Kidney epithelial cell (primary cell): Measurements from ENCODE around the gene UQCC5. TPM values are rescaled to one million over a fixed set of nuclear protein-coding genes. Genes with fewer than 3 reads are reported as not detected.

ENCODE experiments used
- DNase-seq: peaks from one replicate; pipeline ENCODE4 v3.0.0-alpha.2; 2010; ENCODE audit warnings: low read depth
- H3K27me3 ChIP-seq: 2 replicates; pipeline ENCODE4 v1.6.0; 2011; ENCODE audit warnings: low read length; ENCODE audit not compliant: control insufficient read depth, insufficient read depth
- H3K36me3 ChIP-seq: 2 replicates; pipeline ENCODE4 v1.5.1; 2011; ENCODE audit warnings: low read length; ENCODE audit not compliant: control insufficient read depth, insufficient read depth
- H3K4me3 ChIP-seq: 2 replicates; pipeline ENCODE4 v1.5.1; 2011; ENCODE audit warnings: low read depth, mild to moderate bottlenecking, control low read depth, low read length
- total RNA-seq: library from RNA; depleted of rRNA; stranded (reverse); fragments of >200 nt; gene quantifications from 2 replicates; pipeline ENCODE4 v1.2.3, GENCODE V29; 2015
- TF ChIP-seq, protein P1 (sequence below): IDR thresholded peaks from 2 replicates; pipeline ENCODE4 v1.5.1; 2011; ENCODE audit warnings: mild to moderate bottlenecking, moderate library complexity, low read length, control low read depth, inconsistent platforms; ENCODE audit not compliant: insufficient read depth, poor library complexity, severe bottlenecking

The UQCC5 gene
- total RNA-seq, 1 donor from 2014 or later: 97.6 TPM

DNA sequence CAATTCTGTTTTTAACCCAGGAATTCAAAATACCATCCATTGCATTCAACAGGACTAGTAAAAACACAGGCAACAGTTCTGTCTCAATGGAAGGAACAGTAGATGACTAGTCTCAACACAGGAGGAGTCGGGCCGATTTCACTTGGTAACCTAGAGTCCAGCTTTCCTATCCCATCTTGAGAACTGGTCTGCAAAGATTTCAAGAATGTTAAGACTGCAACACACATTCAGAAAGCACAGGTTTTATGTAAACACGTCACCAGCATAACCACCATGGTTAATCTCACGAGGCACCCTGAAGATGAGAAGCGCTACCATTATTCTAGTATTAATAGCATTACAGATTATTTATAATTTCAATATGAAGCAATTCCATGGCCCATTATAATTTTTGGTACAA lies 22.0 kb downstream of the UQCC5 start:
- DNase-seq: no peak
- Histone ChIP-seq H3K4me3 (no peak overlapping the region), H3K36me3 (peaks cover 1% of the 10 kb centered on the region), H3K27me3 (no peaks in the 10 kb centered on the region)
- TF ChIP-seq, protein P1, sequence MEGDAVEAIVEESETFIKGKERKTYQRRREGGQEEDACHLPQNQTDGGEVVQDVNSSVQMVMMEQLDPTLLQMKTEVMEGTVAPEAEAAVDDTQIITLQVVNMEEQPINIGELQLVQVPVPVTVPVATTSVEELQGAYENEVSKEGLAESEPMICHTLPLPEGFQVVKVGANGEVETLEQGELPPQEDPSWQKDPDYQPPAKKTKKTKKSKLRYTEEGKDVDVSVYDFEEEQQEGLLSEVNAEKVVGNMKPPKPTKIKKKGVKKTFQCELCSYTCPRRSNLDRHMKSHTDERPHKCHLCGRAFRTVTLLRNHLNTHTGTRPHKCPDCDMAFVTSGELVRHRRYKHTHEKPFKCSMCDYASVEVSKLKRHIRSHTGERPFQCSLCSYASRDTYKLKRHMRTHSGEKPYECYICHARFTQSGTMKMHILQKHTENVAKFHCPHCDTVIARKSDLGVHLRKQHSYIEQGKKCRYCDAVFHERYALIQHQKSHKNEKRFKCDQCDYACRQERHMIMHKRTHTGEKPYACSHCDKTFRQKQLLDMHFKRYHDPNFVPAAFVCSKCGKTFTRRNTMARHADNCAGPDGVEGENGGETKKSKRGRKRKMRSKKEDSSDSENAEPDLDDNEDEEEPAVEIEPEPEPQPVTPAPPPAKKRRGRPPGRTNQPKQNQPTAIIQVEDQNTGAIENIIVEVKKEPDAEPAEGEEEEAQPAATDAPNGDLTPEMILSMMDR: no peak

DNA sequence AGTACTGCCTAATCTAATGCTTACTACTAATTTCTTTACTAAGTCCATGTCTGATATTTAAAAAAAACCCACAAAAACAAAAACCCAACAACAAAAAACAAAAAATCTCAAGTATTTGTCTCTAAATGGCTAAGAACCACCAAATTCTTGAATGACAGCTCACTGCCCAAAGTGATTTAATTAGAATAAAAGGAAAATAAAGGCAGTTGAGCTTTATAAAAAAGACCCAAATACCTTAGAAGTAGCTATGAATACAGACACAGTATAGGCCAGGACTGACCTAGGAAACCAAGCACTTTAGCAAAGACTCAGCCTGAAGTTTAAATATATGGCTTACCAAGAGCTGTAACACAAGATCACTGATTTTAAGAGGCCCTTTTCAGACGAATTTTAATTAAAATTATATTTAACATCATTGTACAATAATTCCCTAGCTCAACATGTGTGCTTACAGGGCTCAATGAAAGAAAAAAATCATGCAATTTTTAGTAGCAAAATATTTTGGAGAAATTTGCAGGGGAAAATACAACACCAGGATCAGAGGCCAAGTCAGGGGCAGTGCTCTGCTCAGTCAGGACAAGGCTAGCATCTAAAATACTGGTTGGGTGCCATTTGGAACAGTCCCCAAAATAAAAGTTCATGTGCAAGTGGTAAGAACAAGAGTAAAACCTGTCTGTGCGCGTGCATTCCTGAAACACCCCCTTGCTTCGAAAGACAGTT lies 24.8 kb downstream of the UQCC5 start:
- no peak for DNase-seq
- peaks cover 1% of the 10 kb centered on the region for H3K36me3 ChIP-seq
- H3K4me3 ChIP-seq: no peak overlapping the region
- TF ChIP-seq, protein P1: no peak
- H3K27me3 ChIP-seq: no peaks in the 10 kb centered on the region

DNA sequence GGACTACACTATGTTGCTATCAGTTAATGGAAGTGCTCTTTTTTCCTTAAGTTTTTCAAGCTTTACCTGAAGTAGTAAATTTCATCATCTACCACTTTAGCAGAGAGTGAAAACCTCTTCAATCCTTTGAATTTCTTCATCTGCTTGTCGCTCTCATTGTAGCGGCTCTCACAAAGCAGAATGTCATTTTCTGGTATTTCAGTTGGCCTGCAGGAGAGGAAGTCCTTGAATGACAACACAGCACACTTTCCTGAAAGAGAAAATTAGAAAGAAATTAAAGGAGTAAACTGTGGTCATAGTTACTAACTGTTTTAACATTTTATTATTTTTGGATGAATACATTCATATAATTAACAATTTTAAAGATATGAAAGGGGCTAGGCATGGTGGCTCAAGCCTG lies 27.6 kb downstream of the UQCC5 start:
- H3K4me3 ChIP-seq: no peak overlapping the region
- DNase-seq: no peak
- H3K27me3 ChIP-seq: no peaks in the 10 kb centered on the region
- TF ChIP-seq, protein P1: no peak
- peaks cover 1% of the 10 kb centered on the region for H3K36me3 ChIP-seq

DNA sequence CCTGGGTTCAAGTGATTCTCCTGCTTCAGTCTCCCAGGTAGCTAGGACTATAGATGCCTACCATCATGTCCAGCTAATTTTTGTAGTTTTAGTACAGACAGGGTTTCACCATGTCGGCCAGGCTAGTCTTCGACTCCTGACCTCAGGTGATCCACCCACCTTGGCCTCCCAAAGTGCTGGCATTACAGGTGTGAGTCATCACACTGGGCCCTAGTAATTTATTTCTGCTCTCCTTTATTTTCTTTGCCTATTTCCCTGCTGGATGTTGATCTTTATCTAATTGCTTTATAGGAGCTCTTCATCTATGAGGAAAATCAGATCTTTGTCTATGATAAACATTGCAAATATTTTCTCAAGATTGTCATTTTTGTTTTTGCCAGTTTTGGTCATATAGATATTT lies 31.7 kb downstream of the UQCC5 start:
- TF ChIP-seq, protein P1: no peak
- DNase-seq: no peak
- no peaks in the 10 kb centered on the region for H3K36me3 ChIP-seq
- no peaks in the 10 kb centered on the region for H3K27me3 ChIP-seq
- no peak overlapping the region for H3K4me3 ChIP-seq

DNA sequence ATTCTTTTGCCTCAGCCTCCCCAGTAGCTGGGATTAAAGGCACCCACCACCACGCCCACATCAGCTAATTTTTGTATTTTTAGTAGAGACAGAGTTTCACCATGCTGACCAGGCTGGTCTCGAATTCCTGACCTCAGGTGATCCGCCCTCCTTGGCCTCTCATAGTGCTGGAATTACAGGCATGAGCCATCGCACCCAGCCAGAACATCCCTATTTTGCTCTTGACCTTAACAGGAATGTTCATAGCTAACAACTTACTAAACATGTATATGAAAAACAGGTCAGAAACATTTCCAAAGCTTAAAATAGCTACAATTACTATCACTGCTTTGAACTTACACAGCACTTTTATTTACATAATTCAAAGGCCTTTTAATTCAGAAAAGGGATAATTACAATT lies 33.7 kb downstream of the UQCC5 start:
- Histone ChIP-seq H3K36me3 (no peaks in the 10 kb centered on the region), H3K4me3 (no peak overlapping the region), H3K27me3 (no peaks in the 10 kb centered on the region)
- DNase-seq: no peak
- TF ChIP-seq, protein P1: no peak

DNA sequence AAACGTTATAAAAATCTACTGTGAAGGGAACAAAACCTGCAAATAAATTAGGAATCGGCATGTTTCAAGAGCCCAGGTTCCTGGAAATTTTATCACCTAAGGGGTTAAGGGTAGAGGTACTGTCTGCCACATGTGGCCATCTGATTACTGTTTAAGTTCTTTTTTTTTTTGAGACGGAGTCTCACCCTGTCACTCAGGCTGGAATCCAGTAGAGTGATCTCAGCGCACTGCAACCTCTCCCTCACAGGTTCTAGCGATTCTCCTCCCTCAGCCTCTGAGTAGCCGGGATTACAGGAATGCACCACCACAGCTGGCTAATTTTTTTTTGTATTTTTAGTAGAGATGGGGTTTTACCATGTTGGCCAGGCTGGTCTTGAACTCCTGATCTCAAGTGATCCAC lies 35.8 kb downstream of the UQCC5 start:
- Histone ChIP-seq H3K4me3 (no peak overlapping the region), H3K36me3 (no peaks in the 10 kb centered on the region), H3K27me3 (no peaks in the 10 kb centered on the region)
- DNase-seq: no peak
- TF ChIP-seq, protein P1: no peak
